Tibial nerve (tissue), 4 donors: Measurements from ENCODE around the gene SSTR3.

Experiments used
- CTCF ChIP-seq, 5 experiments: fragments of 200-600 bp in 3 of 5; fragments of 450-650 bp in 2 of 5; sonication (generic) in 3 of 5; IDR thresholded peaks; one replicate each; pipeline ENCODE4 v1.5.1; 2016 to 2019; ENCODE audit warnings: antibody characterized with exemption in 5 of 5, mild to moderate bottlenecking in 3 of 5, moderate library complexity in 2 of 5
- EP300 ChIP-seq, 2 donors: sonication (generic); formaldehyde crosslinking; IDR thresholded peaks; one replicate each; pipeline ENCODE4 v1.6.1; 2017; ENCODE audit warnings: antibody characterized with exemption in 2 of 2, mild to moderate bottlenecking in 1 of 2

DNA sequence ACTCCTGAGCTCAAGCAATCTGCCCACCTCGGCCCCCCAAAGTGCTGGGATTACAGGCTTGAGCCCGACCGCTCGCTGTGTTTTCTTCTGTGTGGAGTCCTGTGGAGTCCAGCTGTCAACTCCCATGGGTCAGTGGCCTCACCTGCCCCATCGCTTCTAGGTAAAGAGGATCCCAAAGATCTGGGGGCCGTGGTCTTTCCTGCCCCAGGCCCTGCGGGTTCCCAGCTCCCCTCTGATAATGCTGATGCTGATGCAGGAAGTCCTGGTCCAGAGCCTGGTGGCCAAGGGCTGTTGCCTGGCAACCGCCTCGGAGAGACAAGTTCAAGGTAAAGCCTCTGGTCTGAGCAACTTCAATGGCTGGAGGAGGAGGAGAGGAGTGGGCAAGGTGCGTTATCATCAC is 9.6 kb downstream of the SSTR3 start:
- no peak for TF ChIP-seq EP300 (IDR thresholded peaks at IDR 0.05)
- TF ChIP-seq CTCF (IDR thresholded peaks at IDR 0.05) = no peak
